Mesendoderm (in vitro differentiated cells): ENCODE measurements around the gene KBTBD13. TPM values are rescaled to one million over a fixed set of nuclear protein-coding genes. Genes with fewer than 3 reads are reported as not detected.

Source experiments
- small RNA-seq: library from polyadenylated mRNA; stranded (forward); fragments of <200 nt; extraction: miRNeasy Mini kit (QIAGEN cat#:217004); gene quantifications from one replicate; pipeline ENCODE3, GENCODE V24; 2013; ENCODE audit not compliant: insufficient read depth

Gene KBTBD13

Small RNAs within 50 kb of the gene (small RNA-seq; reads per million reads assigned to genes)
- gene AC013553.1: not detected
